Progenitor cell of endocrine pancreas (in vitro differentiated cells): ENCODE measurements around the gene UPF2. TPM values are rescaled to one million over a fixed set of nuclear protein-coding genes. Genes with fewer than 3 reads are reported as not detected.
"Not testable (repeated sequence)": the region's sequence is repeated elsewhere in the genome, so short reads cannot be mapped to it uniquely, and the experiment has no call there.

ENCODE experiments used
- DNase-seq: peaks from one replicate; pipeline ENCODE4 v3.0.0; 2021; ENCODE audit warnings: low spot score; ENCODE audit not compliant: unreplicated experiment
- H3K27ac Mint-ChIP-seq: 2 replicates; pipeline ENCODE4 v1.8.0; 2021; ENCODE audit warnings: mild to moderate bottlenecking, moderate library complexity, mixed read lengths
- H3K27me3 Mint-ChIP-seq: 2 replicates; pipeline ENCODE4 v1.8.0; 2021; ENCODE audit warnings: mixed read lengths
- H3K36me3 Mint-ChIP-seq: 2 replicates; pipeline ENCODE4 v1.8.0; 2022; ENCODE audit warnings: mixed read lengths; ENCODE audit not compliant: insufficient read depth
- H3K4me1 Mint-ChIP-seq: 2 replicates; pipeline ENCODE4 v1.8.0; 2021; ENCODE audit warnings: low read depth, mixed read lengths
- H3K4me3 Mint-ChIP-seq: 2 replicates; pipeline ENCODE4 v1.8.0; 2021; ENCODE audit warnings: low read depth, mild to moderate bottlenecking, moderate library complexity, mixed read lengths
- H3K9me3 Mint-ChIP-seq: 2 replicates; pipeline ENCODE4 v1.8.0; 2021; ENCODE audit warnings: low read depth, mixed read lengths
- CTCF ChIP-seq: fragments of 200-600 bp; sonication (generic); IDR thresholded peaks from one replicate; pipeline ENCODE4 v1.5.0; 2021; ENCODE audit warnings: antibody characterized with exemption, mild to moderate bottlenecking; ENCODE audit not compliant: unreplicated experiment
- total RNA-seq: library from RNA; stranded (reverse); gene quantifications from 2 replicates; pipeline ENCODE4 v1.2.1, GENCODE V29; 2021

The UPF2 gene
- total RNA-seq, 1 donor from 2014 or later: 31.0 TPM

- H3K27me3 Mint-ChIP-seq: no peaks in the 10 kb centered on the region
- peaks cover 7% of the 10 kb centered on the region for H3K9me3 Mint-ChIP-seq
- H3K27ac Mint-ChIP-seq: no peak overlapping the region
- H3K4me3 Mint-ChIP-seq: no peak overlapping the region
- TF ChIP-seq CTCF: no peak
- peaks cover 26% of the 10 kb centered on the region for H3K36me3 Mint-ChIP-seq
- no peaks in the 10 kb centered on the region for H3K4me1 Mint-ChIP-seq
- no peak for DNase-seq
These were observed 28.7 kb downstream of the UPF2 start for GRCh38 chr10:12013926-12014325.

- H3K27ac Mint-ChIP-seq, H3K4me3 Mint-ChIP-seq, DNase-seq, H3K9me3 Mint-ChIP-seq, H3K4me1 Mint-ChIP-seq, H3K27me3 Mint-ChIP-seq: not testable (repeated sequence)
- H3K36me3 Mint-ChIP-seq: peaks cover 30% of the 10 kb centered on the region
These were observed 29.2 kb downstream of the UPF2 start for GRCh38 chr10:12013391-12013790.

GRCh38 chr10:12010353-12010752 lies 32.3 kb downstream of the UPF2 start:
- Mint-ChIP-seq H3K27me3 (no peaks in the 10 kb centered on the region), H3K36me3 (peaks cover 33% of the 10 kb centered on the region)
- no peak for TF ChIP-seq CTCF

GRCh38 chr10:12008842-12009241 lies 33.8 kb downstream of the UPF2 start:
- H3K36me3 Mint-ChIP-seq: peaks cover 43% of the 10 kb centered on the region
- not testable (repeated sequence) for H3K27me3 Mint-ChIP-seq, H3K4me1 Mint-ChIP-seq

More at GRCh38 chr10:12010353-12010752, 32.3 kb downstream of the UPF2 start:
- no peak for DNase-seq
- no peak overlapping the region for H3K4me3 Mint-ChIP-seq
- no peaks in the 10 kb centered on the region for H3K4me1 Mint-ChIP-seq
- peaks cover 7% of the 10 kb centered on the region for H3K9me3 Mint-ChIP-seq
- no peak overlapping the region for H3K27ac Mint-ChIP-seq

GRCh38 chr10:12006671-12007070 lies 35.9 kb downstream of the UPF2 start:
- H3K9me3 Mint-ChIP-seq: peaks cover 7% of the 10 kb centered on the region
- H3K36me3 Mint-ChIP-seq: peaks cover 52% of the 10 kb centered on the region
- TF ChIP-seq CTCF: no peak
- H3K4me3 Mint-ChIP-seq: no peak overlapping the region
- no peak overlapping the region for H3K27ac Mint-ChIP-seq
- no peaks in the 10 kb centered on the region for H3K27me3 Mint-ChIP-seq
- DNase-seq: no peak
- no peaks in the 10 kb centered on the region for H3K4me1 Mint-ChIP-seq

More at GRCh38 chr10:12008842-12009241, 33.8 kb downstream of the UPF2 start:
- not testable (repeated sequence) for H3K9me3 Mint-ChIP-seq, DNase-seq, H3K27ac Mint-ChIP-seq, H3K4me3 Mint-ChIP-seq

GRCh38 chr10:11993834-11994468 lies 48.7 kb downstream of the UPF2 start:
- no peak for DNase-seq
- Mint-ChIP-seq H3K4me3 (no peak overlapping the region), H3K27me3 (no peaks in the 10 kb centered on the region), H3K9me3 (no peaks in the 10 kb centered on the region), H3K27ac (peak overlapping the region; percentile 86), H3K4me1 (no peaks in the 10 kb centered on the region), H3K36me3 (peaks cover 18% of the 10 kb centered on the region)
- no peak for TF ChIP-seq CTCF
